CD4-positive, alpha-beta T cell treated with Interleukin-1 beta for 1 hour (primary cell): ENCODE data around the gene TRAF2.

Source experiments
- DNase-seq, 2 donors: peaks; one replicate each; pipeline ENCODE4 v3.0.0-alpha.2; 2020 to 2022

Gene TRAF2

DNA sequence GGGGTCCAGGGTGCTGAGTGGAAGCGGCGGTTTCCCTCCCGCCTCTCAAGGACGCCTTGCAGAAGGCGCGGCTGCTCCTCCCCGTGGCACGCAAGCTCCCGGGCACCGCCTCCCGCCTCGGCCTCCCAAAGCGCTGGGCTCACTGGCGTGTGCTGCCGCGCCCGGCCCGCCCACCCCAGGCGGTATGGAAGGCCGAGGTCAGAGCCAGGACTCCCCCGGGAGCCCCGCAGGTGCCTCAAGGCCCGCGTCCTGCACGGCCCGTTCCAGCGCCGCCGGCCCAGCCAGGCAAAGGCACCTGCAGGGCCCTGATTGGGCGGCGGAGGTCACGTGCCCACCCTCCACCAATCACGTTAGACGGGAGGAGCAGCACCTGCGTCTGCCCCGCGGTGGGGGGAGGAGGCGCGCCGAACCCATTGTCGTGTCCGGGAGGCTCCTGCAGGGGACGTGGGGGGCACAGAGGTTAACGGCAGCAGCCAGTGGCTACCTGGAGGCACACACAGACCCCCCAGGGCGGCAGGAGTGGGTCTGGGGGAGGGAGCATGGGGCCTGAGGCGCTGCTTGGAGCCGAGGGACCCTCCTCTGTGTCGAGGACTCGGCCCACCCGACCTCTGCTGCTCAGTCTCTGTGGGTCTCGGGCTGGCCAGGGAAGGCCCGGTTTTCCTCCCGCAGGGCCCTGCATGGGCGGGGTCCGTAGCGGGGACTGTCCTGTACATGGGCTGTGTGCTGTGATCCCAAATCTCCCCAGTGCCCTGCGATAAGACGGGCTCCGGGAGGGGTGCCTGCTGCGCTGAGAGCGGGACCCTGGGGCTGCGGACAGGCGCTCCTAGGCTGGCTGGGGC lies 63.7 kb downstream of the TRAF2 start:
- DNase-seq: peak; percentile 96

DNA sequence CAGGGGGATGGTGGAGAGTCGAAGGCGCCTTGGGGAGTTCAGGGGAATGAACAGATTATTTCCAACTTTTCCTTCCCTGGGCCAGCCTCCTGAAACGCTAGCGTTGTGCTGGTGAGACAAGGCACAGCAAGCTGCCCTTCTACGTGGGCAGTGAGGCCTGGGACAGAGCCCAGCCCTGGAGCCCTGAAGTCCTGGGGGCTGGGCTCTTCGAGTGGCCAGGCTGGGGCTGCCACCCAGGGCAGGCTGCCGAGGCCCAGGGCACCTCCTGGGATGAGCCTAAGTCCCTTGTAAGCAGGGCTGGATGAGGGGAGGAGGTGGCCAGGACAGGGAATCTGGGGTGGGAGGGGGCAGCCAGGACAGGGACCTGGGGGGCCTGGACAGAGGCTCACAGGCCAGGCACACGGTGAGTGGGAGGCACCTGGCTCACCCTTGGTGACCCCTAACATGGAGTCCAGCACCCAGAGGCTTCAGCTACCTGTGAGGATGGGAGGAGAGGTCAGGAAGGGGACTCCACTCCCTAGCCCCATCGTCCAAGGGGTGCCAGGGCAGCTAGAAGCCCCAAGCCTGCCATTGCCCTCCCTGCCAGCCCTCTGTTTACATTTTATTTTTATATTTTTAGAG lies 64.5 kb downstream of the TRAF2 start:
- DNase-seq: no peak

GRCh38 chr9:136951541-136952320 lies 65.4 kb downstream of the TRAF2 start, which contains the start of gene LCN12:
LCN12 (plus strand) TSS chr9:136952273; CDS start chr9:136952328, 55 bp downstream.
- no peak for DNase-seq

DNA sequence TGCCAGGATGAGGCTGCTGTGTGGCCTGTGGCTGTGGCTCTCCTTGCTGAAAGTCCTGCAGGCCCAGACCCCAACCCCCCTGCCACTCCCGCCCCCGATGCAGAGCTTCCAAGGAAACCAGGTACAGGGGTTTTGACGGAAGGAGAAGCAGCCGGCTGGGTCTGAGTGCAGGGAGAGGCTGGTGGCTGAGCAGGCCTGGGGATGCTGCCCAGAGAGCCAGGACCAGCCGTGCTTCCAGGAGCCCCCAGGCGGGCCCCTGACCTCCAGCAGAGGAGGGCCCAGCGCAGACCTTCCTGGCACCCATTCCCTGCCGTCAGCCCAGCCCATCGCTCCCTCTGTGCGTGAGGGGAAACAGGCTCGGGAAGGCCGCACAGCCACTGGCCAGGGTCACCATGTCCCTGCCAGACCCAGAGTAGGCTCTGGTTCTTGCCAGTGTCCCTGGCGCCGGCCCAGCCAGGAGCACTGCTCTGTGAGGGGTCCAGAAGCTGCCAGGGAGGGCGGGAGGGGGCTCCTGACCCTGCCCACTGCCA lies 66.1 kb downstream of the TRAF2 start:
- DNase-seq: no peak

DNA sequence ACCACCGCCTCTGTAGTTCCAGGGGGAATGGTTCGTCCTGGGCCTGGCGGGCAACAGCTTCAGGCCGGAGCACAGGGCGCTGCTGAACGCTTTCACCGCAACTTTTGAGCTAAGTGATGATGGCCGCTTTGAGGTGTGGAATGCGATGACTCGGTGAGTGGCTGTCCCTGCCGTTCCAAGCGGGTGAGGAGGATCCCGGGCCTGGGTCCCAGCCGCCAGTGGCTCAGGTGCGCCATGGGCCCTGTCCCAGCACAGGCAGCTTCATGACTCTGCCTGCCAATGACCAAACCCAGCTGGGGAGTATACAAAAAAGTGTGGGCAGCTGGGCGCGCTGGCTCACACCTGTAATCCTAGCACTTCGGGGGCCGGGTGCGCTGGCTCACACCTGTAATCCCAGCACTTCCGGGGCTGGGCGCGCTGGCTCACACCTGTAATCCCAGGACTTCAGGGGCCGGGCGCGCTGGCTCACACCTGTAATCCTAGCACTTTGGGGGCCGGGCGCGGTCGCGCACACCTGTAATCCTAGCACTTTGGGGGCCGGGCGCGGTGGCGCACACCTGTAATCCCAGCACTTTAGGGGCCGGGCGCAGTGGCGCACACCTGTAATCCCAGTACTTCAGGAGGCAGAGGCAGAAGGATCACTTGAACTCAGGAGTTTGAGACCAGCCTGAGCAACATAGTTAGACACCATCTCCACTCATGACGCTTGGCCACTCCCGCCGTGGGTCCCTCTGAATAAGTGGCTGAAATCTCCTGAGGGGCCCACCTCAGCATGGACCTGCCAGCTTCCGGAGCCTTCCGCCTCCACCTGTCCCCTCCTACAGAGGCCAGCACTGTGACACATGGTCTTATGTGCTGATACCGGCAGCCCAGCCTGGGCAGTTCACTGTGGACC lies 66.8 kb downstream of the TRAF2 start:
- DNase-seq: no peak

- DNase-seq: no peak
Observed at GRCh38 chr9:136953771-136954269, 67.5 kb downstream of the TRAF2 start.

- no peak for DNase-seq
Observed at GRCh38 chr9:136954270-136955083, 68.2 kb downstream of the TRAF2 start.

GRCh38 chr9:136955202-136955942 lies 69.1 kb downstream of the TRAF2 start:
- no peak for DNase-seq

GRCh38 chr9:136955943-136956335 lies 69.6 kb downstream of the TRAF2 start:
- DNase-seq: no peak

GRCh38 chr9:136956604-136957003 lies 70.3 kb downstream of the TRAF2 start:
- no peak for DNase-seq

DNA sequence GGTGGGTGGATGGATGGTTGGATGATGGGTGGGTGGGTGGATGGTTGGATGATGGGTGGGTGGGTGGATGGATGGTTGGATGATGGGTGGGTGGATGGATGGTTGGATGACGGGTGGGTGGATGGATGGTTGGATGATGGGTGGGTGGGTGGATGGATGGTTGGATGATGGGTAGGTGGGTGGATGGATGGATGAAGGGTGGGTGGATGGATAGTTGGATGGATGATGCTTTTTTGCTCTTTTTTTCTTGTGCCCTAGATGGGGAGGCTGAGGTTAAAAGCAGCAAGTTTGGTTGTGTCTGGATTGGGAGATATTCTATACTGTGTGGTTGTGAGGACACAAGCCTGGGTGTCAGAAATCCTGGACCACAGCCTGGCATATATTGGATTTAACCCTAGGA lies 71.1 kb downstream of the TRAF2 start:
- no peak for DNase-seq

- no peak for DNase-seq
Observed at GRCh38 chr9:136957901-136958300, 71.6 kb downstream of the TRAF2 start.

DNA sequence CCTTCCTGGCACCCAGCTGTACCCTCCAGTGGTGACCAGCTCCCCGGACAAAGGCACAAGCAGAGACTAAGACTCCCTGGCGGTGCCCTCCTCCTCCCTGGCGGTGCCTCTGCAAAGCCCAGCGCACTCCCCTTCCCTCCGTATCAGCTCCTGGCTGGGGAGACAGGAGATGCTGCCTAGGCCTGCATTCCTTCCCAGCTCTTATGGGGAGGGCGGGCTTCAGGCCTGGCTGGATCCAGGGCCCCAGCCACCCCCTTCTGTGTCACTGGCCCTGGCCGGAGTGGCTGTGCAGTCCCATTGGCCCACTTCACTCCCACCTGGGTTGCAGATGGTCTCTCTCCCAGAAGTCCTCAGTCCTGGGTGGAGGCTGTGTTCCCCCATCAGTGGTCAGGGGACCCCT lies 72.2 kb downstream of the TRAF2 start:
- no peak for DNase-seq

- no peak for DNase-seq
Observed at GRCh38 chr9:136958898-136959850, 72.9 kb downstream of the TRAF2 start.

DNA sequence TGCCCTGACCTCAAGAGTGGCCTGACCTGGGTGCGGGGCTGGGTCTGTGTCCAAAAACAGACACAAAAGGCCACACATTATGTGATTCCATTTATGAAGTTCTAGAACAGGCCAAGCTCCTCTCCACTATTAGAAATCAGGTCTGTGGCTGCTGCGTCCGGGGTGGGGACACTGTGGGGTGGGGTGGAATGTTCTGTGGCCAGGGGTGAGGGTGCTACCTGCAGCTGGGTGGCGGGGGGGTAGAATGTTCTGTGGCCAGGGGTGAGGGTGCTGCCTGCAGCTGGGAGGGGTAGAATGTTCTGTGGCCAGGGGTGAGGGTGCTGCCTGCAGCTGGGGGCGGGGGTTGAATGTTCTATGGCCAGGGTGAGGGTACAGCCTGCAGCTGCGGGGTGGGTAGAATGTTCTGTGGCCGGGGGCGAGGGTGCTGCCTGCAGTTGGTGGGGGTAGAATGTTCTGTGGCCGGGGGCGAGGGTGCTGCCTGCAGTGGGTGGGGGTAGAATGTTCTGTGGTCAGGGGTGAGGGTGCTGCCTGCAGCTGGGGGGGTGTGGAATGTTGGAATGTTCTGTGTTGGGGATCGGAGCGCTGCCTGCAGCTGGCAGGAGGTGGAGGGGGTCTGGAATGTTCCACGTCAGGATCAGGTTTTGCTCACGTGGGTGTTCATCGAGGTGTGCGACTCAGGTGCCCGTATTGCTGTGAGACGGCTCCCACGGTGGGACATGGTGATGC lies 74.1 kb downstream of the TRAF2 start:
- DNase-seq: peak; percentile 49 to 58

GRCh38 chr9:136960938-136961275 lies 74.6 kb downstream of the TRAF2 start:
- no peak for DNase-seq

DNA sequence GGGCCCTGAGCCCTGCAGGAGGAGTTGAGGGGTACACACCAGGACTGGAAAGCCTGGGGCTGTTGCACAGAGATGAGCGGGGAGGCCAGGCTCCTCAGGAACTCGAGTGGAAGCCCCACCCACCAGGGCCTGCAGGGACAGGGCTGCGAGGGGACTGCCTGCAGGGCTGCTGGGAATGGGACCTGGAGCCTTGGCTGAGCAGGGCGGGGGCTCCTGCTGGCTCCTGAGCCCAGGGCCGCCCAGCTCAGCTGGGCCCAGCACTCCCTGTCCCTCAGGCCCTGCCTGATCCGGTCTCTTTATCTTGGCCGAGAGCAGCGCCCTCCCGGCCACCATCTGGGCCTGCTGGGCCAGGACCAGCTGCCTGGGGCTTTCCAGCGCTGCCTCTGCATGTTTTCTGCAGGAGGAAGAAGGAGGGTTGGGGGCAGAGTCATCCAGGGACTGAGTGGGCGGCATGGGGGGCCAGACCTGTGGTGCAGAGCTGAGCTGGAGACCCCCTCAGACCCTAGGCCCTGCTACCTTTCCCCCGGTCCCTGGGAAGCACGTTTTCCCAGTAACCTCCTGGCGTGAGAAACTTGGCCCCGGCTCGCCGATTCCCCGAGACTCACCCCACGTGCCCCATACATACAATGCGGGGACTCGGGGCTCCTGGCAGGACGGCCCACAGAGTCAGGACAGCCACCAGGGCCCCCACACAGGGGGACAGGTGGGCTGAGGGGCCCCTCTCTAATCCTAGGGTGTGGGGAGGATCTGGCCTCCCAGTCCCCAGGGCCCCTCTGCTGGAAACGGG lies 75.2 kb downstream of the TRAF2 start:
- DNase-seq: no peak

DNA sequence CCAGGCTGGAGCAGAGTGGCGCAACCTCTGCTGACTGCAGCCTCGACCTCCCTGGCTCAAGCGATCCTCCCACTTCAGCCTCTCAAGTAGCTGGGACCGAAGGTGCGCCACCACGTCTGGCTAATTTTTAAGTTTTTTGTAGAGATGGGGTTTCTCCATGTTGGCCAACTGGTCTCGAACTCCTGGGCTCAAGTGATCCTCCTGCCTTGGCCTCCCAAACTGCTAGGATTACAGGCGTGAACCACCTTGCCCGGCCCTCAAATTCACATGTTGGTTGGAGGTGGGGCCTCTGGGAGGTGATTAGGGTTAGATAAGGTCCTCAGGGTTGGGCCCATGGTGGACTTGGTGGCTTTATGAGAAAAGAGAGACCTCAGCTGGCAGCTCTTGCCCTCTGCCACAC lies 75.8 kb downstream of the TRAF2 start:
- no peak for DNase-seq
